ENCODE results near the gene RPL11.

GRCh38 chr1:23696335-23696989, 4.9 kb downstream of the RPL11 start:
- TF ChIP-seq CTCF (IDR thresholded peaks at IDR 0.05) (no peak), SIN3A (IDR thresholded peaks at IDR 0.05; ENCODE audit: borderline replicate concordance, insufficient read depth, low read depth, low read length) (no peak)
